HG02970 (cell line): ENCODE results near the gene TAT.

Experiments
- ATAC-seq: cut with Tn5 transposase; IDR thresholded peaks from one replicate; pipeline ENCODE4 v1.9.1; 2021; ENCODE audit warnings: mild to moderate bottlenecking, moderate library complexity, moderate number of reproducible peaks; ENCODE audit not compliant: unreplicated experiment, low FRiP score

Gene TAT

DNA sequence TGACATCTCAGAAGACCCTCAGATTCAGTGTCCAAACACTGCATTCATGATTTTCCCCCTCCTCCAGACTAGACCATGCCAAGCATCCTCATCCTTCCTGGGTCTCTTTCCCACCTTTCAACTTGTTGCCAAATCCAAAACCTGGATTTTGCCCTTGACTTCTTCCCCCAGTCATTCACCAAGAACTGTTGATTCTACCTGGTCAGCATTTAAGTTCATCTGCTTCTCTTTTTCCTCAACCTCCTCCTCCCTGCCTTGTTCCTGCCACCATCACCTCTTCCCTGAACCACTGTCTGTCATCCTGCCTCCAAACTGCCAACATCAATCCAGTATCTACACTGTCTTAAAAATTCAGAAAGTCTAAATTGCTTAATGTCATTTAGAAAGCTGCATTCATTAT, 29.7 kb downstream of the TAT start:
- ATAC-seq, result no peak

GRCh38 chr16:71542377-71542776, 34.5 kb downstream of the TAT start:
- no peak for ATAC-seq

DNA sequence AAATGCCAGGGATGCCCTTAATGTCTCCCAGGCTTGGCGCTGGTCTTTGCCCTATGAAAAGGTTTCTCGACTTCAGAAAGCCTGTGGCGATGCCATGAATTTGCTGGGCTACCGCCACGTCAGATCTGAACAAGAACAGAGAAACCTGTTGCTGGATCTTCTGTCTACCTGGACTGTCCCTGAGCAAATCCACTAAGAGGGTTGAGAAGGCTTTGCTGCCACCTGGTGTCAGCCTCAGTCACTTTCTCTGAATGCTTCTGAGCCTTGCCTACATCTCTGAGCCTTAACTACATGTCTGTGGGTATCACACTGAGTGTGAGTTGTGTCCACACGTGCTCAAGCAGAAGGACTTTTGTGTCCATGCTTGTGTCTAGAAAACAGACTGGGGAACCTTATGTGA, 39.2 kb downstream of the TAT start:
- ATAC-seq, result no peak

- ATAC-seq, result no peak
Observed at GRCh38 chr16:71536752-71537499, 40.0 kb downstream of the TAT start.

- no peak for ATAC-seq
Observed at GRCh38 chr16:71532366-71532765, 44.5 kb downstream of the TAT start.

GRCh38 chr16:71528863-71529262, 48.0 kb downstream of the TAT start:
- ATAC-seq, result no peak

GRCh38 chr16:71528257-71528656, 48.6 kb downstream of the TAT start:
- no peak for ATAC-seq

DNA sequence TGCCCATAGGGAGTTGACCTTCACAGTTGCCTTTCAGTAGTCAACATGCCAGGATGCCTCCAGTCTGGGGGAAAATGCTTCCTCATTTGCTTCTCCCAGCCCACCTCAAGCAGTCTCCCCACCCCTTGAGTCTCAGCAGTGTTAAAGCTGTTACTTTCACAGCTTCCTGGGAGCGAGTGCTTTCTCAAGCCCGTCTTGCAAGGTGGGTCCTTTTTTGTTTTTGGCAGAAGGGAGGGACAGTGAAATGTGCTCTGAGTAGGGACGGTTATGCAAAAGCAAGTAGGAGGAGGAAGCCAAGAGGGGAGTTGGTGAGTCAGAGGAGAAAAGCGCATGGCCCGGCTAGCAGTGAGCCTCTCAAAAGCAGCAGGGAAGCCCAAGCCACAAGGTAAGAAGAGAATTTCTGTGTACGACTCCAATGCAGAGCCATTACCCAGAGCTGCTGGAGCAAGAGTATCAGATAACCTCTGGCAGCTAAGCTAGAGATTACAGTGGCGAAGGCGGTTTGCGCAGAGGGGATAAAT, 50.7 kb downstream of the TAT start, which contains the start of gene CHST4:
CHST4 (plus strand) TSS at position 316 of the 521 bp plus-strand sequence. CDS start 10,252 bp downstream, outside the sequence.
- ATAC-seq, result no peak

DNA sequence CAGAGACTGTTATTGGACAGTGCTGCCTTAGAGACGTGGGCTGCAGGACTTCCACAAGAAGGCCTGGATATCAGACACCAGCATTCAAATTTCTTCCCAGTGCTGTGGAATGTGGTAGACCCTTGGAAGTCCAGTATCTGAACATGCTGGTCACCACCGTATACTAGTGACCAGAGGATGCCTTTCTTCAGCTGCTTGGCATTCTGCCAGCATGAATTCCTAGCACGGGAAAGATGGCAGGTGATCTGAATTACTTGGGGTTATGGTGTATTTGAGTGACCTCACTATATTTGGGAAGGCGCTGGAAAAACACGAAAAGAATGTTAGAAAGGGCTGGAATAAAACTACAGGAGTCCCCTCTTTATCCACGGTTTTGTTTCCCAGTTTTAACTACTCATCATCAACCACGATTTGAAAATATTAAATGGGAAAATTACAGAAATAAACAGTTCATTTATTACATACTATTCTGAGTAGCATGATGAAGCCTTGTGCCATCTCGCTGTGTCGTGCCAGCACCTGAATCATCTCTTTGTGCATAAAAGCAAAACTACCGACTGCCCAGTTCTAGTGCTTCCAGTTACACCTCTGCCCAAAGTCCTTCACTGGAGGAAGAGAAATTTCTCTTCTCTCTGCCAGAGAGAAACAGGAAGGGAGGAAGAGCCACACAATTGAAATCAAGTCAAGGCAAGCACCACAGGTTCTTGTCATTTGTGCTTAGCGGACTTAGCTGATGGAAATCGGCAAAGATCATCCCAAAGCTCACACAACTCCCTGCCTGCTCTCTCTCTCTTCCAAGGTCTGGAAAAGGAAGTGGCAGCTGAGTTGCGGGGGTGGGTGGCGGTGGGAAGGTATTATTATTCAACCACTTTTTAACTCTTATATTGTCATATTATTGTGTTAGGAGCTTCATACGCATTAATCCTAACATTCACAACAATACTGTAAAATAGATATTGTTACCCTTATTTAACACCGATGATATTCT, 52.0 kb downstream of the TAT start:
- no peak for ATAC-seq

DNA sequence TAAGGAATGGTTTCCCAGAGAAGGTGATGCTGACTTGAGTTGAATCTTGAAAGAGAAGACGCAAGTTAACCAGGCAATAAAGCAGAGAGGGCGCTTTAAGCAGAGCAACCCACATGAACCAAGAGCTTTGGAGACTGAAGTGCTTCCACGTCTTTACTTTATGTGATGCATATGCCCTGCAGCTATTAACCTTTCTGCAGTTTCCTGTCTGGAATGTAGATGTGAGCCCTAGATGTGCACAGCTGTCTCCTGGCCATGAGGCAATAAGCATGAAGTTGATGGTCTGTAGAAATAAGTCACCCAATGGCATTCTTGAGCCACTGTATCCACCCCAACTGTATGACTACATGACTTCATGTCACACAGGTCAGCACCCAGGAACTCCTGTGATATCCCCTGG, 56.3 kb downstream of the TAT start:
- ATAC-seq, result no peak
